A549 (cell line): ENCODE measurements around the gene PSPN. TPM values are rescaled to one million over a fixed set of nuclear protein-coding genes. Genes with fewer than 3 reads are reported as not detected.
A peak's percentile ranks its signal among the peaks of the same experiment; 100 is the strongest.

Experiments used
- ATAC-seq, 2 experiments: fragments of 200-7000 bp in 1 of 2; fragments of >200 bp in 1 of 2; cut with Nextera tagmentation in 1 of 2; cut with Tn5 transposase in 1 of 2; 3 replicates each; pipeline versions ENCODE4 v1.8.0 to v1.9.1; 2018 to 2020; ENCODE audit warnings: mild to moderate bottlenecking in 1 of 2, moderate library complexity in 1 of 2
- CTCF ChIA-PET: fragments of 300-600 bp; sonication (Branson Sonifier 250); formaldehyde crosslinking; extraction: SDS; loops from one replicate; lab custom pipeline; 2021; ENCODE audit warnings: antibody characterized with exemption, inconsistent platforms; lab: Yijun Ruan, JAX
- POLR2A ChIA-PET: fragments of 350-600 bp; formaldehyde crosslinking; extraction: SDS; loops from one replicate; lab custom pipeline; 2021; ENCODE audit warnings: antibody characterized with exemption, inconsistent platforms; lab: Yijun Ruan, JAX
- DNase-seq, 2 experiments: peaks; one replicate each; pipeline versions ENCODE4 v3.0.0 to v3.0.0-alpha.2; 2011 to 2016; ENCODE audit warnings: low read depth in 1 of 2, low spot score in 1 of 2
- FAIRE-seq: peaks from 2 replicates; lab custom pipeline; 2011; peaks lifted over from hg19 to GRCh38; lab: Jason Lieb, UNC
- H3K27ac ChIP-seq, 2 experiments: fragments of >200 bp; sonication (Bioruptor Twin); formaldehyde crosslinking; 3 replicates each; pipeline ENCODE4 v1.5.1; 2016 to 2017
- H3K4me1 ChIP-seq: fragments of >200 bp; sonication (Bioruptor Twin); formaldehyde crosslinking; 3 replicates; pipeline ENCODE4 v1.6.1; 2016
- H3K4me2 ChIP-seq: fragments of >200 bp; sonication (Bioruptor Twin); formaldehyde crosslinking; 3 replicates; pipeline ENCODE4 v1.6.1; 2016
- H3K4me3 ChIP-seq: fragments of >200 bp; sonication (Bioruptor Twin); formaldehyde crosslinking; 3 replicates; pipeline ENCODE4 v1.5.1; 2016
- H3K9me3 ChIP-seq: fragments of >200 bp; sonication (Bioruptor Twin); formaldehyde crosslinking; 3 replicates; pipeline ENCODE4 v1.6.1; 2016
- ATOH8 ChIP-seq: fragments of 250-450 bp; sonication (Bioruptor Pico); IDR thresholded peaks from 2 replicates; pipeline ENCODE4 v1.5.0; 2020; ENCODE audit warnings: low read depth, mild to moderate bottlenecking, moderate library complexity
- BCL3 ChIP-seq: fragments of >200 bp; sonication (Bioruptor Twin); formaldehyde crosslinking; IDR thresholded peaks from 3 replicates; pipeline ENCODE4 v1.6.1; 2016
- BHLHE40 ChIP-seq: IDR thresholded peaks from 2 replicates; pipeline ENCODE4 v1.6.1; 2012; ENCODE audit warnings: low read depth, low read length, inconsistent platforms
- CBX2 ChIP-seq: fragments of 200-600 bp; sonication (generic); IDR thresholded peaks from 2 replicates; pipeline ENCODE4 v1.6.1; 2016; ENCODE audit warnings: low read depth, mild to moderate bottlenecking, borderline replicate concordance
- CEBPB ChIP-seq, 2 experiments: fragments of >200 bp in 1 of 2; sonication (Bioruptor Twin) in 1 of 2; formaldehyde crosslinking in 1 of 2; IDR thresholded peaks; 2 replicates each; pipeline ENCODE4 v1.6.1; 2012 to 2016
- CHD4 ChIP-seq: fragments of 200-600 bp; sonication (generic); IDR thresholded peaks from 2 replicates; pipeline ENCODE4 v1.6.1; 2016; ENCODE audit warnings: antibody characterized with exemption, mild to moderate bottlenecking, borderline replicate concordance
- CTCF ChIP-seq: fragments of >200 bp; sonication (Bioruptor Twin); formaldehyde crosslinking; IDR thresholded peaks from 3 replicates; pipeline ENCODE4 v1.5.1; 2016
- FOSL2 ChIP-seq, 2 experiments: fragments of 450-650 bp in 1 of 2; fragments of >200 bp in 1 of 2; sonication (Bioruptor Twin) in 1 of 2; formaldehyde crosslinking; IDR thresholded peaks; 2 replicates each; pipeline versions ENCODE4 v1.5.0 to v1.6.1; 2016 to 2020; ENCODE audit warnings: mild to moderate bottlenecking in 1 of 2, moderate library complexity in 1 of 2
- FOXS1 ChIP-seq: fragments of 250-450 bp; sonication (Bioruptor Pico); IDR thresholded peaks from 2 replicates; pipeline ENCODE4 v1.5.0; 2020; ENCODE audit warnings: mild to moderate bottlenecking, moderate library complexity
- HOXA7 ChIP-seq: fragments of 250-450 bp; sonication (Bioruptor Pico); IDR thresholded peaks from 2 replicates; pipeline ENCODE4 v1.5.0; 2020; ENCODE audit warnings: mild to moderate bottlenecking, moderate library complexity
- HOXB13 ChIP-seq: fragments of 250-450 bp; sonication (Bioruptor Pico); IDR thresholded peaks from 2 replicates; pipeline ENCODE4 v1.5.0; 2020; ENCODE audit warnings: low read depth, mild to moderate bottlenecking, moderate library complexity
- HOXB5 ChIP-seq: fragments of 250-450 bp; sonication (Bioruptor Pico); IDR thresholded peaks from 2 replicates; pipeline ENCODE4 v1.5.0; 2020; ENCODE audit warnings: mild to moderate bottlenecking, moderate library complexity
- JUNB ChIP-seq: fragments of >200 bp; sonication (Bioruptor Twin); formaldehyde crosslinking; IDR thresholded peaks from 2 replicates; pipeline ENCODE4 v1.6.1; 2016
- KDM1A ChIP-seq: fragments of 200-600 bp; sonication (generic); IDR thresholded peaks from 2 replicates; pipeline ENCODE4 v1.6.1; 2016; ENCODE audit warnings: low read depth, mild to moderate bottlenecking
- MAFK ChIP-seq: fragments of 450-650 bp; IDR thresholded peaks from 2 replicates; pipeline ENCODE4 v1.6.1; 2014; ENCODE audit not compliant: partially characterized antibody
- MAX ChIP-seq: IDR thresholded peaks from 2 replicates; pipeline ENCODE4 v1.6.1; 2012
- NPAS2 ChIP-seq: fragments of 250-450 bp; sonication (Bioruptor Pico); IDR thresholded peaks from 2 replicates; pipeline ENCODE4 v1.8.0; 2022; ENCODE audit warnings: mild to moderate bottlenecking, moderate library complexity, borderline replicate concordance
- NR3C1 ChIP-seq: fragments of >200 bp; sonication (Bioruptor Twin); formaldehyde crosslinking; IDR thresholded peaks from 3 replicates; pipeline ENCODE4 v1.6.1; 2017
- PBX3 ChIP-seq: IDR thresholded peaks from 2 replicates; pipeline ENCODE4 v1.6.1; 2012
- PHF8 ChIP-seq: fragments of 200-600 bp; sonication (generic); IDR thresholded peaks from 2 replicates; pipeline ENCODE4 v1.6.1; 2016; ENCODE audit warnings: low read depth, mild to moderate bottlenecking, antibody characterized with exemption, moderate library complexity, borderline replicate concordance
- POLR2AphosphoS2 ChIP-seq: conservative IDR thresholded peaks from 2 replicates; pipeline ENCODE4 v1.6.1; 2012; ENCODE audit warnings: low read length, improper control_type of control experiment, inconsistent platforms
- RAD21 ChIP-seq, 2 experiments: fragments of >200 bp in 1 of 2; sonication (Bioruptor Twin) in 1 of 2; formaldehyde crosslinking in 1 of 2; IDR thresholded peaks in 1 of 2; conservative IDR thresholded peaks in 1 of 2; 2 replicates in 1 of 2; 3 replicates in 1 of 2; pipeline ENCODE4 v1.6.1; 2012 to 2018; ENCODE audit warnings: inconsistent platforms in 1 of 2
- RCOR1 ChIP-seq: fragments of 150-350 bp; IDR thresholded peaks from 2 replicates; pipeline ENCODE4 v1.6.1; 2014; ENCODE audit warnings: antibody characterized with exemption, low read length, low read depth
- RFX5 ChIP-seq: fragments of 450-650 bp; IDR thresholded peaks from 2 replicates; pipeline ENCODE4 v1.7.1; 2014; ENCODE audit warnings: antibody characterized with exemption, mild to moderate bottlenecking, moderate library complexity
- SMC3 ChIP-seq: fragments of >200 bp; sonication (Bioruptor Twin); formaldehyde crosslinking; IDR thresholded peaks from 3 replicates; pipeline ENCODE4 v1.6.1; 2018; ENCODE audit warnings: inconsistent platforms
- SREBF2 ChIP-seq: fragments of 450-650 bp; IDR thresholded peaks from 2 replicates; pipeline ENCODE4 v1.6.1; 2014; ENCODE audit warnings: mild to moderate bottlenecking, moderate library complexity
- ZNF302 ChIP-seq: fragments of 250-450 bp; sonication (Bioruptor Pico); IDR thresholded peaks from 2 replicates; pipeline ENCODE4 v1.9.0; 2021; ENCODE audit warnings: inconsistent platforms, mild to moderate bottlenecking, moderate library complexity
- ZSCAN20 ChIP-seq: fragments of 250-450 bp; sonication (Bioruptor Pico); IDR thresholded peaks from 2 replicates; pipeline ENCODE4 v1.8.0; 2022; ENCODE audit warnings: mild to moderate bottlenecking, moderate library complexity
- WGBS: methylation state at CpG from one replicate; pipeline ENCODE4 v1.1.6; 2017; ENCODE audit errors: missing lambda C conversion rate; 5-methylcytosine and 5-hydroxymethylcytosine counted together
- polyA minus RNA-seq: library from RNA; depleted of rRNA, polyadenylated mRNA; stranded (reverse); fragments of >200 nt; gene quantifications from 2 replicates; pipeline ENCODE4 v1.2.3, GENCODE V29; 2011; rRNA and poly(A)+ RNA removed
- polyA plus RNA-seq, 4 experiments: library from polyadenylated mRNA; depleted of rRNA in 3 of 4; stranded (reverse); fragments of >200 nt; fragmentation: RNase III in 1 of 4; extraction: RNeasy Plus Mini Kit Qiagen cat#74134 plus additional on column Dnase treatment in 1 of 4; gene quantifications; 2 replicates in 3 of 4; 3 replicates in 1 of 4; pipeline ENCODE4 v1.2.3, GENCODE V29; 2011 to 2017

Gene PSPN
- polyA plus RNA-seq (2011; rRNA removed) (0.34 and 0.62 TPM in 2 replicates), polyA plus RNA-seq (2017; fragmentation: RNase III; extraction: RNeasy Plus Mini Kit Qiagen cat#74134 plus additional on column Dnase treatment) (0.71 to 0.75 TPM (median 0.71 TPM) in 3 replicates), polyA minus RNA-seq (0.58 and 0.92 TPM in 2 replicates)
- polyA plus RNA-seq (2012; cell fraction: cytosol; rRNA removed), result 0.26 and 0.41 TPM in 2 replicates
- polyA plus RNA-seq (2012; cell fraction: nucleus; rRNA removed), result 0.65 and 0.88 TPM in 2 replicates

GRCh38 chr19:6375411-6376010 lies at the start of gene PSPN:
Gene PSPN (minus strand): TSS chr19:6375933. CDS start chr19:6375849, 84 bp downstream.
- peaks cover 7% of the 10 kb centered on the region; the same call in 2 of the 3 replicates for H3K4me1 ChIP-seq
- DNase-seq, result no peak
- H3K27ac ChIP-seq, result no peak within 1 kb of the TSS
- 97% methylated on average over 9 of the region's 25 CpGs for WGBS
- CTCF ChIA-PET, result no interaction called here
- no peak within 1 kb of the TSS for H3K4me2 ChIP-seq
- no peaks in the 10 kb centered on the region for H3K9me3 ChIP-seq
- ATAC-seq, result no peak
- no peak for TF ChIP-seq NPAS2 (CRISPR knock-in tag)
- TF ChIP-seq MAX, result no peak
- no peak for TF ChIP-seq SMC3
- no peak for TF ChIP-seq CEBPB (IDR thresholded peaks at IDR 0.05)
- TF ChIP-seq CHD4, result no peak
- no peak for TF ChIP-seq BCL3
- no peak for TF ChIP-seq ATOH8 (CRISPR knock-in tag)
- no peak for TF ChIP-seq RFX5
- TF ChIP-seq JUNB, result no peak
- TF ChIP-seq POLR2AphosphoS2, result no peak
- no peak for TF ChIP-seq FOSL2 (IDR thresholded peaks at IDR 0.05)
- no peak for TF ChIP-seq FOSL2 (CRISPR knock-in tag; IDR thresholded peaks at IDR 0.05)
- TF ChIP-seq CBX2, result no peak
- FAIRE-seq, result no peak
- no peak within 1 kb of the TSS for H3K4me3 ChIP-seq
- POLR2A ChIA-PET, result no interaction called here

GRCh38 chr19:6424939-6425731 lies 49.4 kb upstream of the PSPN start:
- Histone ChIP-seq H3K9me3 (no peaks in the 10 kb centered on the region), H3K27ac (peak overlapping the region; percentile 68 to 87), H3K4me1 (peaks cover 15% of the 10 kb centered on the region; the same call in 2 of the 3 replicates), H3K4me3 (peak overlapping the region; percentile 15; the same call in 2 of the 3 replicates), H3K4me2 (peak overlapping the region; percentile 51)
- no peak for FAIRE-seq
- ChIA-PET POLR2A (interaction anchor here (0.7 to 1.2 kb wide), 5 partner anchors 11 to 64 kb away, joined by 3 to 6 read pairs (median 4); partner anchors contain the start of genes ALKBH7, CLPP and GTF2F1), CTCF (interaction anchor here (1.0 to 1.4 kb wide), 2 partner anchors 9 to 207 kb away, joined by 3 to 4 read pairs; no protein-coding TSS in a partner anchor)
- WGBS, result 4% methylated on average over 34 of the region's 43 CpGs
- ATAC-seq, result peak; percentile 95 to 96
- peak; percentile 97 to 100 for DNase-seq
- peak; percentile 42 for TF ChIP-seq BHLHE40
- TF ChIP-seq ZSCAN20 (CRISPR knock-in tag), result peak; percentile 87
- no peak for TF ChIP-seq SREBF2
- TF ChIP-seq PBX3, result peak; percentile 97
- TF ChIP-seq HOXB5 (CRISPR knock-in tag), result peak; percentile 93
- no peak for TF ChIP-seq NR3C1
- no peak for TF ChIP-seq HOXA7 (CRISPR knock-in tag)
- no peak for TF ChIP-seq KDM1A
- TF ChIP-seq PHF8, result no peak
- TF ChIP-seq CTCF, result no peak
- 0 out of 2 replicates have a peak, but pooled peaks have one; percentile 33 for TF ChIP-seq ZNF302 (CRISPR knock-in tag)
- no peak for TF ChIP-seq RCOR1
- no peak for TF ChIP-seq MAFK
- peak; percentile 90 for TF ChIP-seq HOXB13 (CRISPR knock-in tag)
- no peak for TF ChIP-seq RAD21 (conservative IDR thresholded peaks at IDR 0.05 in 1 of 2, IDR thresholded peaks at IDR 0.05 in 1 of 2)
- no peak; the same call in 1 of the 2 replicates for TF ChIP-seq FOXS1
- TF ChIP-seq NPAS2 (CRISPR knock-in tag), result peak; percentile 39; the same call in 1 of the 2 replicates
- TF ChIP-seq ATOH8 (CRISPR knock-in tag), result peak; percentile 95; the same call in 1 of the 2 replicates
- no peak for TF ChIP-seq POLR2AphosphoS2
